ENCODE data around the gene KDM4C.

DNA sequence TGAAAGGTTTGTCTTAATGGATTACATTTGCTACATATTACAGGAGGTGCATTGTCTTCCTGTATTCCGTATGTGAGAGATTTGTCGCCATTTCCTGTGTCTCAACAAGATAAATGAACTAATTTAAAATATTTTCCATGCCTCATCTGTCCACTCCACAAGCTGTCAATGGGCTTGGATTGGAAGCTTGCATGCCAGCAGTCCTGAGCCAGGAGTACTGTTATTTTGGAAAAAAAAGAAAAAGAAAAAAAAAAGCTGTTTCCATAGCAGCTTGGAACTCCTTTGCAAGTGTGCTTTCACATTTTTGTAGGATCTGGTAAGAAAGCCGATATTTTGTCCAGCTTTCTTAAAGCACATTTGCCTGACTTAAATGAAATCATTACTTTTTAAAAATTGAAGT lies 330.8 kb downstream of the KDM4C start:
- TF ChIP-seq, protein P1, sequence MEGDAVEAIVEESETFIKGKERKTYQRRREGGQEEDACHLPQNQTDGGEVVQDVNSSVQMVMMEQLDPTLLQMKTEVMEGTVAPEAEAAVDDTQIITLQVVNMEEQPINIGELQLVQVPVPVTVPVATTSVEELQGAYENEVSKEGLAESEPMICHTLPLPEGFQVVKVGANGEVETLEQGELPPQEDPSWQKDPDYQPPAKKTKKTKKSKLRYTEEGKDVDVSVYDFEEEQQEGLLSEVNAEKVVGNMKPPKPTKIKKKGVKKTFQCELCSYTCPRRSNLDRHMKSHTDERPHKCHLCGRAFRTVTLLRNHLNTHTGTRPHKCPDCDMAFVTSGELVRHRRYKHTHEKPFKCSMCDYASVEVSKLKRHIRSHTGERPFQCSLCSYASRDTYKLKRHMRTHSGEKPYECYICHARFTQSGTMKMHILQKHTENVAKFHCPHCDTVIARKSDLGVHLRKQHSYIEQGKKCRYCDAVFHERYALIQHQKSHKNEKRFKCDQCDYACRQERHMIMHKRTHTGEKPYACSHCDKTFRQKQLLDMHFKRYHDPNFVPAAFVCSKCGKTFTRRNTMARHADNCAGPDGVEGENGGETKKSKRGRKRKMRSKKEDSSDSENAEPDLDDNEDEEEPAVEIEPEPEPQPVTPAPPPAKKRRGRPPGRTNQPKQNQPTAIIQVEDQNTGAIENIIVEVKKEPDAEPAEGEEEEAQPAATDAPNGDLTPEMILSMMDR (IDR thresholded peaks at IDR 0.05): no peak
- TF ChIP-seq EZH2 (IDR thresholded peaks at IDR 0.05): no peak
- no peak for TF ChIP-seq EZH2phosphoT487 (IDR thresholded peaks at IDR 0.05)

All from neural progenitor cell (in vitro differentiated cells).